ENCODE results near the gene CADM1.

The CADM1 gene

DNA sequence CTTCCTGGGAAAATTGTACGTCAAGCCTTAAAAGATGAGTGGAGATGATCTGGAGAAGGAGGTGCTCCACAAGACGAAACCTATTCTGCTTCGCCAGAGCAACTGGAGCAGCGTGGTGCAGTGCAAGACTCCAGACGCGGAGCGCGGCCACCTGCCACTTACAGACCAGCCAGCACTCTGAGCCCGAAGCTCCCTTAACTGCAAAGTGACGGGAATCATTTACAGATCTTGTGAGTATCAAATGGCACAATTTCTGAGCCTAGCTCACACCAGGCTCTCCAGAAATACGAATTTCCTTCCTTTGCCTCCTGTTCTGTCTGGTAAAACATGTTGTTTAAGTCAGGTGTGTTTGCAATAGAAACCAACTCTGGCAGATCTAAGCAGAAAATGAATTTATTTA lies 369.3 kb downstream of the CADM1 start:
- DNase-seq: no peak

DNA sequence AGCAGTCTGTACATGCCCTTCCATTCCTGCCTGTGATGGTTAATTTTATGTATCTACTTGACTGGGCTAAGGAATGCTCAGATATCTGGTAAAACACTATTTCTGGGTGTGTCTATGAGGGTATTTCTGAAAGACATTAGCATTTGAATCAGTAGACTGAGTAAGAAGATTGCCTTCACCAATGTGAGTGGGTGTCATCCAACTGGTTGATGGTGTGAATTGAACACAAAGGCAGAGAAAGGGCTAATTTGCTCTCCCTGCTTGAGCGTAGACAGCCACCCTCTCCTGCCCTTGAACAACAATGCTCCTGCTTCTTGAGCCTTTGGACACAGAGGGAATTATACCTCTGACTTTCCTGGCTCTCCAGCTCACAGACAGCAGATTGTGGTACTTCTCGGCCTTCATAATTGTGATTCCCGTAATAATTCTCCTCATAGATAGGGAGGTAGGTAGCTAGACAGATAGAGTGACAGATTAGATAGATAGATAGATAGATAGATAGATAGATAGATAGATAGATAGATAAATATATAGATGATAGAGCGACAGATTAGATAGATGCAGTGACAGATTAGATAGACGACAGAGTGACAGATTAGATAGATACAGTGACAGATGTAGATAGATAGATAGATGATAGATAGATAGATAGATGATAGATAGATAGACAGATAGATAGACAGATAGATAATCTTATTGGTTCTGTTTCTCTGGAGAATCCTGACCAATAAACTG lies 370.6 kb downstream of the CADM1 start:
- DNase-seq: no peak

DNA sequence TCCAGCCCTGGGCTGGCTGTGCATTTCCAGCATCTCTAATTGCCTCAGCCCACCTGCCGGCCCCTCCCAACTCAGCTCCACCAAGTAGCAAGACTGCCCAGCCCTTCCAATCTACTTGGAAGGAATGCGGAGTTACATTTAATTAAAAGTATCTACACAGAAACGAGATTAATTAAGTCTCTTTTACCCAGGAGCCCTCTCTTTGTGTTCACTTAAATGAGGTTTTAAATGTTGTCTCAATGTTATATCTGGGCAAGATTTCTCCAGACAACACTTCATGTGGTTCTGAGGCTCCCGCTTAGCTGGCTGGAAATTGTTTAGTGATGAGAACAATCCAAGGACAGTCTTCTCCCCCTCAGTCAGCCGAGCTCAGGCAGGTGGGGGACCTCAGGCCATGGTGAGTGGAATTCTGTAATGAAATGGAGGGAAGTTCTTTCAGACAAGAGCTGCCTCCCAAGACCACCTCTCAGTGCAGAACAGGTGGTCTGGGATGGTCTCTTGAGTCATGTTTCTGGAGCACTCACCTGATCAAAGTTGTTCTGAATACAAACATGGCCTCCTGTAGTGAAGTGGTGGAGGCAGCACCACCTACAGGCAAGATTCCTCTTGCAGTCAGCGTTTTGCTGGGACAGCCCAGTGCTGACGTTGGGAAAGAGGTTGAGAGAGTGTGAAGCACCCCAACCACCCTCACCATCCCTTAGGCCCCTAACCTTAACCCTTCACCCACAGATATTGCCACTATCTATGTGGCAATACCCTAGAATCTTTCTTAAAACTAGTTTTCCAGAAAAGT lies 371.6 kb downstream of the CADM1 start:
- DNase-seq: no peak

DNA sequence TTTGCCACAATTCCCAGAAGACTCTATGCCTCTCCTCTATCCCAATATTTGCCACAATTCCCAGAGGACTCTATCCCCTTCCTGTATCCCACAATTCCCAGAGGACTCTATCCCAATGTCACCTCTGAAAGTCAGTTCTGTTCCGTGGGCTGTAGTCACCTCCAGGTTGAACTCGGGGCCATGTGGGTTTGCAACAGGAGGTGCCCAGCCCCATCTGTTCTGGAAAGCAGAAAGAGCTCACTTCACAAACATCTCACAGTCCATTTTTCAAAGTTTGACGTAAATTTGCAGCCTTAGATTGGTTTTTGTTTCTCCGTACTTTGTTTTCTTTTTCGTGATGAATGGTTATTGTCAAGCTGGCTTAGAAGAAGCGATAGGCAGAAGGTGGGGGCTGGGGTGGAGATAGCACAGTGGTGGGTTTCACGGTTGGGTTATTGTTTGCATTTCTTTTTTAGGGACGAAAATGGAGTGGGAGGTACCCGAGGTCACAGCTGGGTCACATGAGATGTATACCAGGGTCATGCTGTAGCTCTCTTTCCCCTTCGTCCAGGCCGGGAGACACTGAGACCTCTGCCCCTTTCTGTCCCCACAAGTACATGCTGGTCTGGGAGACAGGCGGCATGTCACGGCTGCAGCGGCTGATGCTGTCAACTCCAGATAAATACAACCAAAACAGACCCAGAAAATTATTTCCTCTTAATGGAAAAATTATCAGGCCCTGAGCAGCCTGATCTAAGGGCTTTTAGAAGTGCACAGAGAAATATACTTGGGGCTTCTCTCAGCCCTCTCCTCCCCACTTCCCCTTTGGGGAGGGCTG lies 374.5 kb downstream of the CADM1 start:
- no peak for DNase-seq

DNA sequence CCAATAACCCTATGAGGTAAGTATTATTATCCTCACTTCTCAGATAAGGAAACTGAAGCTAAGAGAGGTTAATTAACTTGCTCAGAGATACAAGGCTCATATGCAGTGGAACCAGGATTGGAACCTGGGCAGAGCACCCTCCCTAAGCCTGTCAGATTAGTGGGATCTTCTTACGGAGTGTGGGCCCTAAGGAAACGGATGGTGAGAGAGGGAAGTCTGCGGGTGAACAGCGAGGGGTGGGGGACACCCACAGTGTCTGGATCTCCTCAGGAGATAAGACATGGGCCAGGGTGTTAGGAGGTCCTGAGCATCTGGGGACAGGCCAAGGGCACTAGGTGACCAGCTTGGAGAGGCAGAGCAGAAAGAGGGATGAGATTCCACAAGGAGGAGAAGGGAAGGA lies 376.0 kb downstream of the CADM1 start:
- DNase-seq: no peak

DNA sequence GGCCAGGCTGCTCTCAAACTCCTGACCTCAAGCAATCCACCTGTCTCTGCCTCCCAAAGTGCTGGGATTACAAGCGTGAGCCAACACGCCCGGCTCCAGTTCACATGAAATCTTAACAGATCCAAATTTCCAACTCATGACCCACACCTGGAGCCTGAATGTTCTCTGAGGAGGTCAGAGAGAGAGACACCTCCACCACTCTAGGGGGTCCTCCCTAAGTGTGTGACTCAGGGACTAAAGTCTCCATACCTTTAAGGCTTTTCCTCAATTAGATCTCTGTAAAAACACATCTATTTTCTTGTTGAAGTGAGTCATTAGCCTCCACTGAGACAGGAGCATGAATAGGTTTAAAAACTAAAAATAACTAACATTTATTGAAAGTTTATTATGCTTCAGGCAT lies 376.4 kb downstream of the CADM1 start:
- DNase-seq: no peak

DNA sequence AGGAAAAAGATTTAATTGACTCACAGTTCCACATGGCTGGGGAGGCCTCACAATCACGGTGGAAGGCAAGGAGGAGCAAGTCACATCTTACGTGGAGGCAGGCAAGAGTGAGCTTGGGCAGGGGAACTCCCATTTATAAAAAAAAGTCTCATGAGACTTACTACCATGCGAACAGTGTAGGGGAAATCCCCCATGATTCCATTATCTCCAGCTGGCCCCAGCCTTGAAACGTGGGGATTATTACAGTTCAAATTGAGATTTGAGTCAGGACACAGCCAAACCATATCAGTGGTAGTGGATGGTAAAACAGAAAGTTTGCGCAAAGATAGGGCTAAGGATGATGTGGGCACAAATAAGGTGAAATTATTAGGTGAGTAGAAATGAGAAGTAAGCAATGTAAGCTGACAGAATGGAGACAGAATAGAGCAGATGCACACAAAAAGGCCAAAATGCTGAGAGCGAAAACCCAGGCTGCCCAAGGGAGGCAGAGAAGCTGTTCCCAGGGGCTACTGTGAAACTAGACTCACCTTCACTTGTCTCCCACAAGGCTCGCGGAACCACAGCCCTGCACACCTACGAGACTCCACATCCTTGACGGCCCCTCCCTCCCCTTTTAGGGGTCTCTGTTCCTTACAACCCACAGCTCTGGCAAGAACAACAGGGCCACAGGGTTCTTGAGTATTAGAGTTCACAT lies 377.6 kb downstream of the CADM1 start:
- DNase-seq: no peak

DNA sequence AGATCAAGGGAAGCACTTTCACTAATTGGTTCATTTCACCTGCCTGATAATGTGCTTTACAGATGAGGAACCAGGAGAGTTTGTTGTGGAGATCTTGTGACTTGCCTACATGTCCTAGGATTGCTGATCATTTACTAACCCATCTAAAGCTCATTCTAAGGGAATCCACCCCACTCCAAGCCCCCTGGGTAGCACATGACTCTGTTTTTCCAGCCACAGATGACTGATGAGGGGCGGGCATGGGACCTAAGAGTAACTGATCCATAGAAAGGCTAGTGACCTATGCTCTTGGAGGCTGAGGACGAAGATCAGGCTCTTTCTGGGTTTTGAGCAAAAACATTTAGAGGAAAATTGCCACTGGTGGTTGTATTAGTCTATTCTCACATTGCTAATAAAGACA lies 378.1 kb downstream of the CADM1 start:
- no peak for DNase-seq

DNA sequence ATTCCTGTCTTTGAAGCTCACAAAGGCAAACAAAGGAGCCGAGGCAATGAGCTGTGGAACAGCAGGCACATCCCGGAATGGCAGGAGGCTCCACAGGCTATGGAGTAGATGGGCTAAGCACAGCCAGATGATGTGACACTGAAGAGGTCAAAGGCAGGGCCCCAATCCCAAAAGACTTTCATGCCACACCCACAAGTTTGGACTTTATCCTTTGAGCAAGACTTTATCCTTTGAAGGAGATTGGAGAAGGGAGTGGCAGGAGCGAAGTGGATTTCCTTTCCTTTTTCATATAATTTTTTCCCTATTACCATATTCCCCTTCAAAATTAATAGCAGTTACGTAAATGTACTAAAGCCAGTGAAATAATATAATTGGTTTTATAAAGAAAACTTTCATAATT lies 379.4 kb downstream of the CADM1 start:
- no peak for DNase-seq

DNA sequence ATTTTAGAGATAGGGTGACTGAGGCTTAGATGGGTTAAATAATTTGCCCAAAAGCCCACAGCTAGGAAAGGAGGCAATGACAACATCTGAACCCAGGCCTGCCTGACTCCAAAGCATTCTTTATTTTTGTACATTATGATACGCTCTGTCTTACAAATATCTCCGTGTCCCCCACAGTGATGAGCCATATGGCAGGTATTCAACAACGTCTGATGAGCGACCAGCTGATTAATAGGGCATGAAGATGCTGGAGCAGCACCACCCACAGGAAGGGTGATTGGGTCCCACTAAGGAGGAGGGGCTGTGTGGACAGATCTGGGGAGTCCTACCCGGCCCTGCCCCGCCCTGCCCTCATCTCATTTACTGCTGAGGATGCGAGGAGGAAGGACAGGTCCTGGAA lies 380.6 kb downstream of the CADM1 start:
- no peak for DNase-seq

DNA sequence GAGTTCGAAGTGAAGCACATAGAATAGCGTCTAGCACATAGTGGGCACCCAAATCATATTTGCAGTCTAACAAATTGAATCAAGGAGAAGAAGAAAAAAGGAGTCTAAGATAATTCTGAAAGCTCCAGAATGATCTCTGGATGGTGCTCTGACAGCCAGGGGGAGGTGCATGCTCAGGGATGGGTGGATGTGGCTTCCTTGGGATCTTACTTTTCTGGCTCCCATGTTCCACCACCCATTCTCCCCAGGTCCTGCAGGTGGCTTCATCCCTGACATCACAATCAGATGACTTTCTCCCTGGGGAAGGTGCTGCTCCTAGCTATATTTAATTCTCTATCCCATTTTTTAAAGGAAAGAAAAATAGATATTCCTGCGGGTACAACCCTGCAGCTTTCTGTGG lies 381.9 kb downstream of the CADM1 start:
- DNase-seq: no peak
